ENCODE data around the gene PNPT1. TPM values are rescaled to one million over a fixed set of nuclear protein-coding genes. Genes with fewer than 3 reads are reported as not detected.

PNPT1 gene
- total and polyA plus RNA-seq, 9 of the 15 experiments (the other 6 are each of a cell fraction or from before 2014, with no cell fraction given) = 46.5 to 104 (median 62.7) TPM

- no TSS peak for BruUV-seq (replicated peaks)
- Histone ChIP-seq H3K79me2 (ENCODE audit: control insufficient read depth, insufficient read depth, low read length) (peaks cover 41% of the 10 kb centered on the region; the same call in 2 of the 3 replicates), H3K9me3 (replicated peaks; ENCODE audit: control insufficient read depth, insufficient read depth, low read depth, low read length) (no peaks in the 10 kb centered on the region), H2AFZ (ENCODE audit: low read depth, low read length) (no peak overlapping the region), H3K36me3 (ENCODE audit: control insufficient read depth, insufficient read depth, low read length) (peaks cover 43% of the 10 kb centered on the region; the same call in 1 of the 3 replicates), H3K9ac (ENCODE audit: insufficient read depth in 1 of 2, low read depth in 2 of 2, low read length in 2 of 2) (no peak overlapping the region), H4K20me1 (replicated peaks; ENCODE audit: control insufficient read depth, insufficient read depth, low read length) (no peaks in the 10 kb centered on the region; the same call in 1 of the 2 replicates), H3K9me1 (ENCODE audit: control insufficient read depth, insufficient read depth, low read length) (peaks cover 4% of the 10 kb centered on the region), H3K27ac (ENCODE audit: extremely low read depth, low read depth, low read length) (no peak overlapping the region), H3K4me2 (ENCODE audit: insufficient read depth, low read length) (no peak overlapping the region), H3K4me3 (no peak overlapping the region), H3K27me3 (ENCODE audit: control insufficient read depth in 2 of 2, insufficient read depth in 2 of 2, low read length in 2 of 2) (no peaks in the 10 kb centered on the region), H3K4me1 (replicated peaks in 1 of 2; ENCODE audit: control insufficient read depth in 2 of 2, insufficient read depth in 2 of 2, low read length in 2 of 2) (peaks cover 4 to 22% of the 10 kb centered on the region in 2 experiments; a peak in 3 of 5 replicates)
- DNase-seq (ENCODE audit: extremely low read depth in 1 of 4, low spot score in 3 of 4) = no peak
- 87% methylated on average over 1 of the region's 1 CpG for WGBS (ENCODE audit: insufficient coverage, low coverage, missing lambda C conversion rate)
- intact Hi-C loops (cut with micrococcal nuclease) (no loop called here), in situ Hi-C loops (cut with MboI) (no loop called here)
- ChIA-PET CTCF (ENCODE audit: low intra/inter-chr PET ratio) (no interaction called here), POLR2A (interaction anchor here (1.2 kb wide), 1 partner anchor 8 kb away, joined by 4 read pairs; no protein-coding TSS in a partner anchor)
- ATAC-seq = no peak
- TF ChIP-seq ETV5 (CRISPR knock-in tag; IDR thresholded peaks at IDR 0.05; ENCODE audit: low read depth) = no peak
- TF ChIP-seq ZNF121 (CRISPR knock-in tag; conservative IDR thresholded peaks at IDR 0.05) = peak; percentile 99
- FAIRE-seq = no peak
These were observed 65.7 kb downstream of the PNPT1 start for GRCh38 chr2:55627915-55628314.

- CTCF ChIA-PET (ENCODE audit: low intra/inter-chr PET ratio) = no interaction called here
- DNase-seq (ENCODE audit: extremely low read depth in 1 of 4, low spot score in 3 of 4) (no peak), FAIRE-seq (no peak), ATAC-seq (no peak)
- in situ Hi-C loops (cut with MboI) (no loop called here), intact Hi-C loops (cut with micrococcal nuclease) (no loop called here)
- peaks cover 87% of the 10 kb centered on the region for H3K79me2 ChIP-seq (ENCODE audit: control insufficient read depth, insufficient read depth, low read length)
- no peaks in the 10 kb centered on the region for H3K9me3 ChIP-seq (replicated peaks; ENCODE audit: control insufficient read depth, insufficient read depth, low read depth, low read length)
- no peak overlapping the region for H3K4me2 ChIP-seq (ENCODE audit: insufficient read depth, low read length)
- no peak overlapping the region for H2AFZ ChIP-seq (ENCODE audit: low read depth, low read length)
- BruUV-seq (replicated peaks) = no TSS peak
- TF ChIP-seq ELK1 (CRISPR knock-in tag; IDR thresholded peaks at IDR 0.05) (no peak), POLR2G (IDR thresholded peaks at IDR 0.05; ENCODE audit: low read depth, low read length) (0 out of 2 replicates have a peak, but pooled peaks have one; percentile 19)
- POLR2A ChIA-PET = interaction anchor here (0.5 kb wide), 1 partner anchor 88 kb away, joined by 3 read pairs; no protein-coding TSS in a partner anchor
- peaks cover 6 to 20% of the 10 kb centered on the region in 2 experiments; a peak in 4 of 5 replicates for H3K4me1 ChIP-seq (replicated peaks in 1 of 2; ENCODE audit: control insufficient read depth in 2 of 2, insufficient read depth in 2 of 2, low read length in 2 of 2)
- peak overlapping the region in 1 of 2 experiments; percentile 73; a peak in 2 of 4 replicates for H3K9ac ChIP-seq (ENCODE audit: insufficient read depth in 1 of 2, low read depth in 2 of 2, low read length in 2 of 2)
- peaks cover 30% of the 10 kb centered on the region for H3K36me3 ChIP-seq (ENCODE audit: control insufficient read depth, insufficient read depth, low read length)
- no peak overlapping the region for H3K4me3 ChIP-seq
- H3K9me1 ChIP-seq (ENCODE audit: control insufficient read depth, insufficient read depth, low read length) = peaks cover 3% of the 10 kb centered on the region
- no peak overlapping the region for H3K27ac ChIP-seq (ENCODE audit: extremely low read depth, low read depth, low read length)
- H3K27me3 ChIP-seq (ENCODE audit: control insufficient read depth in 2 of 2, insufficient read depth in 2 of 2, low read length in 2 of 2) = no peaks in the 10 kb centered on the region
- peaks cover 12% of the 10 kb centered on the region; the same call in 1 of the 2 replicates for H4K20me1 ChIP-seq (replicated peaks; ENCODE audit: control insufficient read depth, insufficient read depth, low read length)
- 86% methylated on average over 7 of the region's 7 CpGs for WGBS (ENCODE audit: insufficient coverage, low coverage, missing lambda C conversion rate)
These were observed 71.8 kb downstream of the PNPT1 start for GRCh38 chr2:55621802-55622201.

All from K562 (cell line).